Erythroblast (primary cell): Measurements from ENCODE around the gene EXOC6B.

ENCODE experiments used
- GATA1 ChIP-seq: IDR thresholded peaks from 2 replicates; pipeline ENCODE4 v1.6.1; 2011; ENCODE audit warnings: low read depth, mild to moderate bottlenecking, control low read depth, low read length, moderate library complexity
- POLR2A ChIP-seq: IDR thresholded peaks from 2 replicates; pipeline ENCODE4 v1.6.1; 2011; ENCODE audit warnings: mild to moderate bottlenecking, low read length

DNA sequence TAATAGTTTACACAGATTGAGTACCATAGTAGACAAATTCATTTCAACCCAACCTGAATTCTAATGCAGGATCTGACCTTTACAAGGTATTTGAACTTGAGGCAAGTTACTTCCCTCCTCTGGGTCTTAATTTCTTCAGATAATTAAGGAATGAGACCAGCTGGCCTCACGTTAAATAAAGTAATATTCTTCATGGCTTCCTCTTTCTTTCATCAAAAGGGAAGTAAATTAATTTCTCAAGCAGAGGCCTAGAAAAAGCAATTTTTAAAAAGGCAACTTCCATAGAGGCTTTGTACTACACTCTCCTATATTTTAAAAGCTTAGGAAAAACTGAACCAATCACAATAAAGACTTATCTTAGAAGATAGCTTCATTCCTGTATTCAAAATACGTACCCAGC, 109.2 kb downstream of the EXOC6B start:
- no peak for TF ChIP-seq POLR2A
- no peak for TF ChIP-seq GATA1
